Parathyroid adenoma (tissue), 2 donors: ENCODE results near the gene SRGAP3.

Source experiments
- H2AFZ ChIP-seq: fragments of 300-600 bp; sonication (generic); one replicate; pipeline ENCODE4 v1.7.0; 2017; ENCODE audit warnings: antibody characterized with exemption, mild to moderate bottlenecking
- H3K27ac ChIP-seq: fragments of 300-600 bp; sonication (generic); one replicate; pipeline ENCODE4 v1.7.0; 2017
- H3K27me3 ChIP-seq: fragments of 300-600 bp; sonication (generic); one replicate; pipeline ENCODE4 v1.7.0; 2017; ENCODE audit warnings: low read length; ENCODE audit not compliant: control insufficient read depth, insufficient read depth
- H3K36me3 ChIP-seq: fragments of 300-600 bp; sonication (generic); one replicate; pipeline ENCODE4 v1.7.0; 2017; ENCODE audit warnings: low read length; ENCODE audit not compliant: control insufficient read depth, insufficient read depth
- H3K4me1 ChIP-seq: fragments of 300-600 bp; sonication (generic); one replicate; pipeline ENCODE4 v1.7.0; 2017; ENCODE audit warnings: control low read depth
- H3K4me2 ChIP-seq: fragments of 300-600 bp; sonication (generic); one replicate; pipeline ENCODE4 v1.7.0; 2017; ENCODE audit warnings: low read length
- H3K4me3 ChIP-seq: fragments of 300-600 bp; sonication (generic); one replicate; pipeline ENCODE4 v1.7.0; 2017; ENCODE audit warnings: low read depth, low read length
- H3K79me2 ChIP-seq: fragments of 300-600 bp; sonication (generic); one replicate; pipeline ENCODE4 v1.7.0; 2017; ENCODE audit warnings: control low read depth
- H3K9ac ChIP-seq: fragments of 300-600 bp; sonication (generic); one replicate; pipeline ENCODE4 v1.7.0; 2017; ENCODE audit warnings: mild to moderate bottlenecking
- H3K9me3 ChIP-seq: fragments of 300-600 bp; sonication (generic); one replicate; pipeline ENCODE4 v1.7.0; 2017; ENCODE audit warnings: low read length; ENCODE audit not compliant: control insufficient read depth
- TF ChIP-seq, protein P1 (sequence below): fragments of 300-600 bp; sonication (generic); IDR thresholded peaks from one replicate; pipeline ENCODE4 v1.7.0; 2017; ENCODE audit warnings: antibody characterized with exemption, mild to moderate bottlenecking
- donor health status: primary hyperparathyroidism.

The SRGAP3 gene

DNA sequence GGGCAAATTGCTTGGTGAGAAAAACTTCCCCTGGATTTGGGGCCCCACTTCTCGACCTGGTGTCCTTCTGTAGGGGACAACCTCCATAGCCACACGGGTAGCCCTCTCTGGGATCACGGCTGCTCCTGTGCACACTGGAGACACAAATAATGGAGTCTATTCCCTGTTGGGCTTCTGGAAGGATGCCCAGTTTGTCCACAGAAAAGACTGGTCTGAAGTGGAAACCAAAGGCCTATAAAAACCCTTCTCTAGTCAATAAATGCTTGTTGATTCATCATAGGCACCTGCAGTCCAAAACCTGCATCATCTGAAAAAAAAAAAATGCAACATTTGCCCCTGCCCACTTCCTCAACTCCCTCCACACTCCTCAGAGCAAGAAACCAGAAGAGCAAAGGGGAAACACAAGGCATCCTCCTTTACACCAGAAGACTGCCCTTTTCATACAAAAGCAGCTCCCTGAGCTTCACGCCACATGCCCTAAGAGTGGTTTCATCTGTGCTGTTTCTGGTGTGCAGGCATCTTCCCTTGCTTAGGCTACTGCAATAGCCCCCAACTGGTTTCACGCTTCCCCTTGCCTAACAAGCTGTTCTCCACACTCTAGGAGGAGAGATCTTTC lies 36.3 kb downstream of the SRGAP3 start:
- no peak overlapping the region for H3K4me3 ChIP-seq
- TF ChIP-seq, protein P1, sequence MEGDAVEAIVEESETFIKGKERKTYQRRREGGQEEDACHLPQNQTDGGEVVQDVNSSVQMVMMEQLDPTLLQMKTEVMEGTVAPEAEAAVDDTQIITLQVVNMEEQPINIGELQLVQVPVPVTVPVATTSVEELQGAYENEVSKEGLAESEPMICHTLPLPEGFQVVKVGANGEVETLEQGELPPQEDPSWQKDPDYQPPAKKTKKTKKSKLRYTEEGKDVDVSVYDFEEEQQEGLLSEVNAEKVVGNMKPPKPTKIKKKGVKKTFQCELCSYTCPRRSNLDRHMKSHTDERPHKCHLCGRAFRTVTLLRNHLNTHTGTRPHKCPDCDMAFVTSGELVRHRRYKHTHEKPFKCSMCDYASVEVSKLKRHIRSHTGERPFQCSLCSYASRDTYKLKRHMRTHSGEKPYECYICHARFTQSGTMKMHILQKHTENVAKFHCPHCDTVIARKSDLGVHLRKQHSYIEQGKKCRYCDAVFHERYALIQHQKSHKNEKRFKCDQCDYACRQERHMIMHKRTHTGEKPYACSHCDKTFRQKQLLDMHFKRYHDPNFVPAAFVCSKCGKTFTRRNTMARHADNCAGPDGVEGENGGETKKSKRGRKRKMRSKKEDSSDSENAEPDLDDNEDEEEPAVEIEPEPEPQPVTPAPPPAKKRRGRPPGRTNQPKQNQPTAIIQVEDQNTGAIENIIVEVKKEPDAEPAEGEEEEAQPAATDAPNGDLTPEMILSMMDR, result no peak
- H3K9me3 ChIP-seq, result no peaks in the 10 kb centered on the region
- no peaks in the 10 kb centered on the region for H3K36me3 ChIP-seq
- no peak overlapping the region for H2AFZ ChIP-seq
- no peaks in the 10 kb centered on the region for H3K27me3 ChIP-seq
- H3K9ac ChIP-seq, result no peak overlapping the region
- H3K79me2 ChIP-seq, result no peaks in the 10 kb centered on the region
- H3K4me2 ChIP-seq, result no peak overlapping the region
- peaks cover 12% of the 10 kb centered on the region for H3K4me1 ChIP-seq
- H3K27ac ChIP-seq, result no peak overlapping the region

DNA sequence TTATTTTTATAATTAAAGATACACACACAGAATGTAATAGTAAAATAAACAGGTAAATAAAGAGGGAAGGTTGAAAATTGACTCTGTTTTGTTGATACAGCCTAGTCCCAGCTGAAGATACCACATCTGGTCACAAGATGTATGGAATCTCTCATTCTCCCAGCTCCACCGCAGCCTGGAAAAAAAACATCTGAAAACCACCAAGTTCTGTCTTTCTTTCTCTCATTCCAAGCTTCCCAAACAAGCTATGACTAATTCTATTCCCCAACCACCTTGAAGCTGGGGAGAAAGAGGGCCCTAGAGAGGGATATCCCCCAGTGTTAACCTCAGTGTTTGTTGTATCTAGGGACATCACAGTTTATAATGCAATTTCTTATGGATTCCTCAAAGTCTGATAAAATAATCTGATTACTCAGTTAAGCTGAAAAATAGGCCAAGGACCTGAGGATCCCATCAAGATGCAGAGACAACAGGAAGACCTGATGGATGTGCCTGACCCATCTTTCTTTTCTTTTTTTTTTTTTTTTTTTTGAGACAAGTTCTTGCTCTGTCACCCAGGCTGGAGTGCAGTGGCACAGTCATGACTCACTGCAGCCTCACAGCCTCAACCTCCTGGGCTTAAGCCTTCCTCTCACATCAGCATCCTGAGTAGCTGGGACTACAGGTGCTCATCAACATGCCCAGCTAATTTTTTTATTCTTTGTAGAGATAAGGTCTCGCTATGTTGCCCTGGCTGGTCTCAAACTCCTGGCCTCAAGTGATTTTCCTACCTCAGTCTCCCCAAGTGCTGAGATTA lies 38.1 kb downstream of the SRGAP3 start:
- no peaks in the 10 kb centered on the region for H3K79me2 ChIP-seq
- no peaks in the 10 kb centered on the region for H3K36me3 ChIP-seq
- no peaks in the 10 kb centered on the region for H3K27me3 ChIP-seq
- H3K9me3 ChIP-seq, result no peaks in the 10 kb centered on the region
- H3K4me3 ChIP-seq, result no peak overlapping the region
- H3K27ac ChIP-seq, result no peak overlapping the region
- no peak overlapping the region for H3K9ac ChIP-seq
- peaks cover 12% of the 10 kb centered on the region for H3K4me1 ChIP-seq
- no peak overlapping the region for H3K4me2 ChIP-seq
- TF ChIP-seq, protein P1, result no peak
- H2AFZ ChIP-seq, result no peak overlapping the region

DNA sequence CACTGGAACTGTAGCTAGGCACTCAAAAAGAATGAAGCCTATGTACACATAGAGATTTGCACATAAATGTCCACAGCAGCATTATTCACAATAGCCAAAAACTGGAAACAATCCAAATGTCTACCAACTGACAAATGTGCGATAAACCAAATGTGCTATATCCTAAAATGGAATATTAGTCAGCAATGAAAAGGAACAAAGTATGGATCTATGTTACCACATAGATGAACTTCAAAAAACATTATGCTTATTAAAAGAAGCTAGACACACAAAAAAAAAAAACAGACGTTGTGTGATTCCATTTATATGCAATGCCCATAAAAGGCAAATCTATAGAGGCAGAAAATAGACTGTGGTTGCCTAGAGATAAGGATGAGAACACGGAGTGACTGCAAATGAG lies 39.7 kb downstream of the SRGAP3 start:
- no peak overlapping the region for H3K27ac ChIP-seq
- H3K36me3 ChIP-seq, result no peaks in the 10 kb centered on the region
- H3K4me3 ChIP-seq, result no peak overlapping the region
- TF ChIP-seq, protein P1, result no peak
- no peaks in the 10 kb centered on the region for H3K79me2 ChIP-seq
- peaks cover 4% of the 10 kb centered on the region for H3K4me1 ChIP-seq
- no peak overlapping the region for H3K4me2 ChIP-seq
- no peaks in the 10 kb centered on the region for H3K9me3 ChIP-seq
- H2AFZ ChIP-seq, result no peak overlapping the region
- no peak overlapping the region for H3K9ac ChIP-seq
- H3K27me3 ChIP-seq, result no peaks in the 10 kb centered on the region

DNA sequence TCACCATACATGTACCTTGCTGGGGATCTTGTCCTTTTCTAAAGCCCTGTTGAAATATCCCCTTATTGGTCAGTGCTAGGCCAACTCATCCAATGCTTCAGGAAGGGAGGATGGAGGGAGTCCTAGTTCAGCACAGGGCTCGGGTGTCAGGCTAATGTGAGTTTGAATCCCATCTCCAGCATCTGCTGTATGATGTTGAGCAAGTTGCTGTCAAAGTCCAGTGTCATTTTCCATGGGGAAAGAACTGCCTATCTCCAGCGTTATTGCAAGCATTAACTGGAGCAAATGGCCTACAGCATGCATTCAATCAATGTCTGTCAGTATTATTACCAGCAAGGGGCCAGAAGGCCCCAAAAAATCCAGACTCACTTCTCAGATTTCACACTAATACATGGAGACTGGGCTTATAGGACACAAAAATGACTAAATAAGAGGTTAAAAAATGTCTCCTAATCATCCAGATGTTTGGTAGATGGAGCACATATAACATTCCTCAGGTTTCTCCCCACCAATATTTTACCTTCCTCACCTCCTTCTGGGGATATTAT lies 40.8 kb downstream of the SRGAP3 start:
- H3K27ac ChIP-seq, result no peak overlapping the region
- no peak overlapping the region for H3K4me3 ChIP-seq
- H2AFZ ChIP-seq, result no peak overlapping the region
- TF ChIP-seq, protein P1, result no peak
- H3K4me2 ChIP-seq, result no peak overlapping the region
- peaks cover 5% of the 10 kb centered on the region for H3K4me1 ChIP-seq
- no peaks in the 10 kb centered on the region for H3K9me3 ChIP-seq
- no peaks in the 10 kb centered on the region for H3K27me3 ChIP-seq
- H3K9ac ChIP-seq, result no peak overlapping the region
- no peaks in the 10 kb centered on the region for H3K36me3 ChIP-seq
- no peaks in the 10 kb centered on the region for H3K79me2 ChIP-seq
